ENCODE results near the gene TRPC4AP.

The TRPC4AP gene

DNA sequence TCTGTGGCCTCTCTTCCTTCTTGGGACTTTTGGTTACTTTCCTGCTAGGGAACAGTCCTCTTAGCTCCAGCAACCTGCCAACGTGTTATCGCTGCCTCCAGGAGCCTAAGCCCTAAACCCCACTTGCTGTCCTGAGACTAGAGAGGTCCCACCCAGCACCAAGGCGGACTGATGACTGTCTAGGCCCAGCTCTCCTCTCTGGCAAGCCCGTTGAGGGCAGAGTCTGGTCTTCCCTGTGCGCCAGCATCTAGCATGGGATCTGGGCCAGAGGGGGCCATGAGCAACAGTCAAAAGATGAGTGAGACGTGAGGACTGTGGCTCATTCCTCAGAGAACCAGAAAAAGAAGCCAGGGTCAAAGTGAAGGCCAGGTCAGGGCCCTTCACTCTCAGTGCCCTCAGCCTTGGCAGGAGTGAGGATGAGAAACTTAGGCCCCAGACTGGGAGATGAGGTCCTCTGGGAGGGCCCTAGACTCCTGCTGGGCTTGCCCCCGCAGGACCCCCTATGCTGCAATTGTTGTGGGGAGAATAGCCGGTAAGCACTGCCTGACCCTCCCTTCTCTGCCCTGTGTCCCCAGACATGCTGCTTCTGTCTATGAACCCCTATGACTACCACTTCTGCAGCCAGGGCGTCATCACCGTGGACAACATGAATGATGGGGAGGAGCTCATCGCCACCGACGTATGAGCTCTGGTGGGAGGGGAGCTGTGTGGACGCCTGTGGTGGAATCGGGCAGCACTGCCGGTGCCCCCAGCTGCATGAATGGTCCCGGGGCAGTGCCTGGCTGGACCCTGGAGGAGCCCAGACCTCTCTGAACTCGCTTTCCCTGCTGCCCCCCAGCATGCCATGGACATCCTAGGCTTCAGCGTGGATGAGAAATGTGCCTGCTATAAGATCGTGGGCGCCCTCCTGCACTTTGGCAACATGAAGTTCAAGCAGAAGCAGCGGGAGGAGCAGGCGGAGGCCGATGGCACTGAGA, 106.0 kb downstream of the TRPC4AP start:
- no peak for DNase-seq

DNA sequence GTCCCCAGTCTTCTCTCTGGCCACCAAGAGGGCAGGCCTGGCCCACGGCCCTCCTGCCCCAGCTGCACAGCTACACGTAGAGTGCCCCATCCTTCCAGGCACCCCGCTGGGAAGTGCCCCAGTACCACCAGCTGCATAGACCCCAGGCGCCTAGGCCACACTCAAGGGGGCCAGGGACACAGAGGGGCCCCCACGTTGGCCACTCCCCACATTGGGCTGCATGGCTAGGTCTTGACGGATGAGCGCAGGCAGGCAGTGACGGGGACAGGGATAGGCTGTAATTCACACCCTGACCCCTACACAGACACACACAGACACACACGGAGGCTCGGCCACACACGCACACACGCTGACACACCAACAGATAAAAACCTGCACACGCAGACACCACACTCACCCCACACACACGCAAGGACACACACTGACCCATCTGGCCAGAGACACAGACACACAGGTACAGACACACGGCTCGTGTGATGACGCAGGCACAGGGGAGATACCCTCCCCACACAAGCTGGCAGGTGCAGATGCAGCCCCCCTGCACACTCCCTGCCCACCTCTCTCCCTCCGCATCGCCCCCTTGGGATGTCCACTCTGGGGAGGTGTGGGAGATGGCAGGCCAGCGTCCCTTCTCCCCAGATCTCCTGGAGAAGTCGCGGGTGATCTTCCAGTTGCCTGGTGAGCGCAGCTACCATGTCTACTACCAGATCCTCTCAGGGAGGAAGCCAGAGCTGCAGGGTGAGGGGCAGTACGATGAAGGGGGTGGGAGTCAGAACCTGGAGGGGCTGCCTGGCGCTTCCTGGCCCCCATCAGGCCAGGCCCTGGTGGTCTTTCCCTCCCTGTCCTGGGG, 106.9 kb downstream of the TRPC4AP start:
- no peak for DNase-seq

DNA sequence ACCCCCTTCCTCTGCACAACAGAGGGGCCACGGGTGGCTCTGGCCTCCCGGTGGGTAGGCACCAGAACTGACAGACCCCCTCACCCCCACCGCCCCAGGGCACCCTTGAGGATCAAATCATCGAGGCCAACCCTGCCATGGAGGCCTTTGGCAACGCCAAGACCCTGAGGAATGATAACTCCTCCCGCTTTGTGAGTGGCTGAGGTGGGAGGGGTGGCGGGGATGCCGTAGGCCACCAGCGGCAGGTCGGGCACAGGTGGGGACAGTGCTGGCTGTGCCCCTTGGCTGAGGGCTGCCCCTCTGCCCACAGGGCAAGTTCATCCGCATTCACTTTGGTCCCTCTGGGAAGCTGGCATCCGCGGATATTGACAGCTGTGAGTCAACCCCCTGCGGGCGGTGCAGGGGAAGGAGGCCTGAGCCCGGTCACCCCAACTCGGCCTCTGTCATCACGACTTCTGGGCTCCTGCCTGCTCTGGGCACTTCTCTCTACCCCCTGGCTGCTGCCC, 107.8 kb downstream of the TRPC4AP start:
- DNase-seq, result no peak

DNA sequence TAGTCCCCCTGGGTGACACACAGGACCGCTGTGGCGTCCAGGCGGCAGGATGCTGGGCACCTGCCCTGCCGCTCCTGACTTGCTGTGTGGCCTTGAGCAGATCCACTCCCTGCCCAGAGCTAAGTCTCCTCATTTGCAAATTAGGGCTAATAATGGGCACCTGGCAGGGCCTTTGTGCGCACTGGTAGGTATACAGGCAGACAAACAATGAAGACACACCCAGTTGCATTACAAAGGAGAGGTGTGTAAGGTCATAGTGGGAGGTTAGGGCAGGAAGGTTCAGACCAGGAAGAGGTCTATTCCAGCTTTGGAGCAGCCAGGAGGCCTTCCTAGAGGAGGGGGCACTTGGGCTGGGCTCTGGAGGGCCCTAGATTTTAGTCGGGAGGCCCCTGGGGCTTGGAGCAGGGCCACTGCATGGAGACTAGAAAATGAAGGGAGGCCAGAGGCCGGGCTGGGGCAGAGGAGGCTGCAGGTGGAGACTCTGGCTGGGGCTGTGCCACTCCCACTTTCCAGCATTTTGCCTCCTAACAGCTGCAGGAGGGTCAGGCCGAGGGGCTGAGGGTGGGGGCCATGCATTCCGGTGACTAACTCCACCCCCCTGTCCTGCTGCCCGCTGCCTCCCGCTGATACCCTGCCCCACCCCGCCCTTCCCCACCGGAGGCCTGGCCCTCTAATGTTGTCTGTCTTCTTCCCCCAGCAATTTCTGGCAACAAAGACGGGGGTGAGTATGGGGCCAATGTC, 108.4 kb downstream of the TRPC4AP start:
- DNase-seq, result no peak

DNA sequence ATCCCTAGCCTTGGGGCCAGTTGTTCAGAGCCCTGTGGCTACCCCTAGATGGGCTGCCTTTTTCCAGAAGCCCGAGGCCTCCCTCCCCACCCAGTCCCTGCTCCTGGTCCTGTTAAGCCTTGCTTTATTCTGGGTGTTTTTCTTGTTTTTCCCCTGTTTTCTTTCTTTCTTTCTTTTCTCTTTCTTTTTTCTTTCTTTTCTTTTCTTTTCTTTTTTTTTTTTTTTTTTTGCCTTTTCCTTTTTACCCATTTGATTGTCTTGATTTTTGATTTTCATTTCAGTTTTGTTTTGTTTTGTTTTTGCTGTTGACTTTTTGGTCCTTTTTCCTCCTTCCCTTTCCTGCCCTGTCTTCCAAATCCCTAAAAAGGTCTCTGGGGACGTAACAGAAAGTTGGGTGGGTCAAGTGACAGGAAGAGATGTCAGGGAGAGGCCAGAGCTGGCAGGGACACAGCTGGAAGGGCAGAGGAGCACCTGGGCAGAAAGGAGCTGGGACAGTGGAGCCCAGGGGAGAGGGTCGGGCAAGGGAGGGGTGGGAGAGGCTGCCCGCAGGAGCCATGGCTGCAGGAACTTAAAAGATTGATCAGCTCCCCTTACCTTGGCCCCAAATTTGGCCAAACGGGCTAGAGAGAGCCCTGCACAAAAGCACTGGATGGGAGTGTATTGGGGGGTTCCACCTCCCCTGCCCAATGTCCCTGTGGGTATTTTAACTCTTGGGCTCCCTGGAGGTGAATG, 109.4 kb downstream of the TRPC4AP start:
- DNase-seq, result no peak

DNA sequence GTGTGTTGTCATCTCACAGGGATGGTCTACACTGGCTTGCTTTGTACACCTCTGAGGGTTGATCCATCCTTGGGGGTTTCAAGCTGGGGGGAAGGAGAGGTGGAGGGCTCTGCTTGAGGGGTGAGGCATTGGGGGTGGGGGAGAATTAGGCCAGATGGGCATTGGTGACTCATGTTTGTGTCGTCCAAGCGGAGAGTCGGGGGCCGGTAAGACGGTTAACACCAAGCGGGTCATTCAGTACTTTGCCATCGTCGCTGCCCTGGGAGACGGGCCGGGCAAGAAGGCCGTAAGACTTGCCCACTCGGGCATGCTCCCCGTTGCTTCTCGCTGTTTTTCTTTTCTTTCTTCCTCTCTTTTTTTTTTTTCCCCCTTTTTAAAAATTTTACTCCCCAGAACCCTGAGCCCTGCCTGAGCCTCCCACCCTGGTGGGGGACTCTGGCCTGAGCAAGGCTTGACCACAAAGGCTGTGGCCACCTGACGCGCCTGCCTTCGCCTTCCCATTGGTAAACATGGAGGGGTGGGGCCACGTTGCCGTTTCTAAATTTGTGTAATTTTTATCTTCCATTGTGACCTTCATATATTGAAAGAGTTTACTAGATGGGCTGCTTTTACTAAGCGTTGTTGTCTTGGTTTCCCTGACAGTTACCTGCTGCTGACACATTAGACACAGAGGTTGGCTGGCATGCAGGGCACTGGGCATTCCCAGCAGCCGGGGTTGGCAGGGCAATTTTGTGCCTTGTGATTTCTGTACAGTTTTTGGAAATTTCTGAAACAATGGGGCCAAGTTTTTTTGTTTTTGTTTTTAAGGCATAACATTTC, 110.1 kb downstream of the TRPC4AP start:
- no peak for DNase-seq

DNA sequence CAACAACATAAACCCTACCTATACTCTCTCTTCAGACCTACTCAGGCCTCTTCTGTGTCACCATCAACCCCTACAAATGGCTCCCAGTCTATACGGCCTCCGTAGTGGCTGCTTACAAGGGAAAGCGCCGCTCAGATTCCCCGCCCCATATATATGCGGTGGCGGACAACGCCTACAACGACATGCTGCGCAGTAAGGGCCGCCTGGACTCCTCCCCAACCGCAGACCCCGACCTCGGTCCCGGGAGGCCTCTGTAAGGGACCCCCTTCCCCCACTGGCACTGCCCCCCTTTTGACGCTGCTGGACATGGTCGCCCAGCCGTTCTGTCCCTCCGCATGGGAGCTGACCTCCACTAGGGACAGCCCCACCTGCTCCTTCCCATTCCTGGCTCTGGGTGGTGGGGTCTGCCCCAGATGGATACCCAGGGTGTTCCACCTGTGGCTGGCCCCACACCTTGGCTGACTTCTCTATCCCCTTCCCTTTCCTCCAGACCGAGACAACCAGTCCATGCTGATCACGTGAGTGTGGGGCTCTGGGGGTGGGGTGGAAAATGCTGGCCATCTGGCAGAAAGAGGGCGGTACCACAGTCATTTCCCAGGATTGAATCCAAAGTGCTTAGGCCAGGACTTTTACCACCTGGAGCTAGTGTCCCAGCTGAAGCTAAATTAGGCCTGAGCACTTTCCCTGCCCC, 111.9 kb downstream of the TRPC4AP start:
- DNase-seq, result no peak

DNA sequence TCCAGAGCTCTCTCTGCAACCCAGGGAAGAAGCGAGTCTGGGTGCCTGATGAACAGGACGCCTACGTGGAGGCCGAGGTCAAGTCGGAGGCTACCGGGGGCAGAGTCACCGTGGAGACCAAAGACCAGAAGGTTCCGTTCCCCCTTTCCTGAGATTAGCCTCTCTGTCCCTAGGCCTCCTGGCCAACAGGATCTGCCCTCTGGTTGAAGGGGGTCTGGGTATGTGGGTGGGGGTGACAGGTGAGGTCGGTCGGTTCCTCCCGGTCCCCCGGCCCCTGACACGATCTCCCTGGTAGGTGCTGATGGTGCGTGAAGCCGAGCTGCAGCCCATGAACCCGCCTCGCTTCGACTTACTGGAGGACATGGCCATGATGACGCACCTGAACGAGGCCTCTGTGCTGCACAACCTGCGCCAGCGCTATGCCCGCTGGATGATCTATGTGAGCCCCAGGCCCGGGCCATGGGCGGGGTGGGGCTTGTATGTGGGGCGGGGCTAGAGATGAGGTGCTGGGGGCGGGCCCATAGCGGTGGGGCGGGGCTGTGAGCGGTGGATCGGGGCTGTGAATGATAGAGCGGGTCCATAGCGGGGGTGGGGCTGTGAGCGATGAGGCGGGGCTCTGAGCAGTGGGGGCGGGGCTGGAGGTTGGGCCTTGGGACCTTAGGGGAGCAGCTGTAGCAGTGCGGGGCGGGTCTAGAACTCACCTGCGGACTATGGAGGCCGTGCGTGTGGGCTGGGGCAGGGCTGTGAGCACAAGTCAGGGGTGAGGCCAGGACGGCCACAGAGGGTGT, 113.0 kb downstream of the TRPC4AP start:
- no peak for DNase-seq

DNA sequence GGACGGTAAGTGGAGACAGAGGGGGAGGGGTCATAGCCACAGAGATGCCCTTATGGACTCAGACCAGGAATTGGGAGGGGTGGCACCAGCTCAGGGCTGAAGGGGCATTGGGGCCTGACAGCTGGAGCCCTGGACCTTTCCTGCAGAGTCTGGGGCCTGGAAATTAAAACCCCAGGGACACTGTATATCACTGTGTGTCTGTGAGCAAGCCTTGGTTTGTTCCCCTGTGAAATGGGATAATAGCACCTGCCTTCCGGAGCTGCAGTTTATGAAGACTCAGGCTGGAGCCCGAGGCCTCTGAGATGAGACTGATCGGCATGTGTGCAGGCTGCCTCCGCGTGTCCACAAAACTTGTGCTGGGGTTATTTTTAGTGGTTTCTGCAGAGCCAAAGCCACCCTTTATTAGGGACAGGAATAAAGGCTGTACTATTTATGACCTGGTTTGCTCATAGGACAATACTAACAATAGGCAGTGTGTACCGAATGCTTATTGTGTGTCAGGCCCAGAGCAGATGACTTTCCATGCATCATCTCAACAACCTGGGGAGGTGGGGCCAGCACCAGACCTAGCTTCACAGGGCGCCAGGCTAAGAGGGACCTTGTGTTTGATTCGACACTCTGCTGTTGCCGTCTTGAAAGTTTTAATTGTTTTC, 114.4 kb downstream of the TRPC4AP start:
- DNase-seq, result no peak

DNA sequence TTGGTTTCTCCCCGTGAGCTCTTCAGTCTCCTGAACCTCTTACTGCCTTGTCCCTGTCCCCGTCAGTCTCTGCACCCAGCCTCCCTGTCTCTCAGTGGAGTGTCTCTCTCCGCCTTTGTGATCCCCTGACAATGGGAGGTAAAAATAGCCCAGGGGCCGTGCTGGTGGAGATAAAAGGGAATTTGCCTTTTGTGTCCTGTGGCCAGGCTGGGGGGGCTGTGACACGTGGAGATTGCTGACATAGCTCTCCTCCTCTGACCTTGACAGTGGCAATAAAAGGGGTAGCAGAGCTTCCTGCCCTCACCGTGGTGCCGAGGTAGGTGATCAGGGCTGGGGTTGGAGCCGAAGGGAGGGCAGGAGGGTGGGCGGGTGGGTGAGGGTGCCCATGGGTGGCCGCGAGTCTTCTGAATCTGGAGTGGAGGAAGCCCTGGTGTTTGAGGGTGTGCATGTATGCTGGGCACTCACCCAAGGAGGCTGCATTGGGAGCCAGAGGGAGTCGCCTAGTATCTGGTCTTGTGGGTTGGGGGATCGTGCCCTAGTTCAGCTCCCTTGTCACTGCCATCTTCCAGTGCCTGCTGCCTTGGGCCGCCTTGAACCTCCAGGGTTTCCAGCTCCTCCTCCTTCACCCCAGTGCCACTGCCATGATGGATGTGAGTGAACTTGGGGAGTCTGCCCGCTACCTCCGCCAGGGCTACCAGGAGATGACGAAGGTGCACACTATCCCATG, 115.1 kb downstream of the TRPC4AP start:
- no peak for DNase-seq

DNA sequence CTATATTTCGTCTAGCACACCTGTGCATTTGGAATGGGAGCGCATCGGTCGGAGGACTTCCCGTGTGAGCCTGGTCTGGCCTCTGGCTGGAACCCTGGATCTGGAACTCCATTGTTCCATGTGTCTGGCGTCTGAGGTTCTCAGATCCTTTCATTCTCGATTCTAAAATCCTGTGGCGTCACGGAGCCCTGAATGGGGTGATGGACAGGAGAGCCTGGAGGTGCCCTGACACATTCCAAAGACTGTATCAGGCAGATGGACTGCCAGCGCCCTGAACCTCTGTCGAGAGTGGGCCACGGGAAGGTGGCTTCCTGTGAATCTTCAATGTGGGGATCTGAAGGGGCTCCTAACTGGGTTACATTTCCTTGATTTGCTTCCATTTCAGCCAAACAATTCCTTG, 116.3 kb downstream of the TRPC4AP start:
- DNase-seq, result no peak

DNA sequence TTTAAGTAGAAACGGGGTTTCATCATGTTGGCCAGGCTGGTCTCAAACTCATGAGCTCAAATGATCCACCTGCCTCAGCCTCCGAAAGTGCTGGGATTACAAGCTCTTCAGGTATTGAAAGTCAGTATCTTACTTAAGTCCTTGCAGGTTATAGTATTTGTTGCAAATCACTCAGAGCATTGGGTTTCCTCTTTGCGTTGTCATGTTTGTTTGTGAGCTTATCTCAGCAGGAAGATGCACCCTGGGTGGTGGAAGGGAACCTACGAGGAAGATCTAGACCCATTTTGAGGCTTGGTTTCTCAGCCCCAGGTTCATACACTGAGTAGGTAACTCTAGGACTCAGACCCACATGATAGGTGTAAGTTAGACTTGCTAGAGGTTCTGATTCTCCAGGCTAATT, 118.4 kb downstream of the TRPC4AP start:
- no peak for DNase-seq

DNA sequence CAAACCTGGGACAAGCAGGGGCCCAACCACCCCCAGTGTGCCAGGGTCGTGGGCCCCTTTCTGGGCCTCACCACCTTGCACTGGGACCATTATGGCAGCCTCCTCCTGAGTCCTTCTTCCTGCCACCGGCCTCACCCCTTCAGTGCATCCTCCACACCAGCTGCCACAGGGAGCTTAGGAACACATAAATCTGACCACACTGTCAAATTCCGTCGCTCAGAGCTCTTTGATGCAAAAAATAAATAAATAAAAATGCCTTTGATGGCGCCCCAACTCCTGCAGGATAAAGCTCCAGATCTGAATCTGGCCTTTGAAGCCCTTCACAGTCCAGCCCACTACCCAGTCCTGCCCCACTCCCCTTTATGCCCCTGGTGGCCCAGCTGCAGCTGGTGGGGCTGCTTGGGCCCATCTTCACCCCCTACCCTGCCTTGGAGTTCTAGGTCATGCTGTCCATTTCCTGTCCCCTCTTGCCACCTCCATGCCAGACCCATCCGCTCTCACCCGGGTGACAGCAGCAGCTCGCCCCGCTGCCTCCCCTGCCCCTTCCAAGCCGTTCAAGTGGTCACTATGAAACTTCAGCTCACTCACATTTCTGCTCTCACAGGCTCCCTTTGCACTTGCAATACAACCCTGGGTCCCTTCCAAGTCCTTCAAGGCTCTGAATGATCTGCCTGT, 120.9 kb downstream of the TRPC4AP start:
- no peak for DNase-seq

DNA sequence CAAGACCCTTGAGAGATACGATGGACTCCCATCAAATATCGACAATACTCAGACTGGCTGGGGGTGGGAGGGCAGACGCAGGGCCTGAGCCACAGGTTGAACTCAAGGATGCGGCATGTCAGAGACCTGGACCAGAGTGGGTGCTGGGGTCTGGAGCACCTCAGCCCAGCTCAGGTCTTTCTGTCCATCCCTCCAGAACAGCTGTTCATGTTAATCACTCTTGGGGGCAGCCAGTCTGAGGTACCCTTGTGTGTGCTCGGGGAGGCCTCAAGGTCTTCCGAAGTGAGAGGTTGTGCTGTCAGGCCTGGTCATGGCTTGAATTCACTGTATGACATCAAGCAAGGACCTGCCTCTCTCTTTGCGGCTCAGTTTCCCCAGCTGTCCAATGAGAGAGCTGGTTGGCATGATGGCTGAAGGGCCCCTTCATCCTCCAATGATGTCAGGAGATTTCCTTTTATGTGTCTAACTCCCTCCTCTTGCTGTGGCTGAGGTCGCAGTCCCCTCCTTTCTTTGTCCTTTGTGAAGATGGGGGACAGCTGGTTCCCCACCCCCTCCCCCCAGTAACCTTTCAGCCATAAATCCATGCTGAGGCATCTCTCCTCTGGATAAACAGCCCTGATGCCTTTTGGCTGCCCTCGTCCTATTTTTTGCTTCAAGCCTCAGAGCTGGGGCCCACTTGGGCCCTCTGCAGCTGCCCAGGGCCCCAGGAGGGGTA, 121.6 kb downstream of the TRPC4AP start:
- DNase-seq, result no peak

DNA sequence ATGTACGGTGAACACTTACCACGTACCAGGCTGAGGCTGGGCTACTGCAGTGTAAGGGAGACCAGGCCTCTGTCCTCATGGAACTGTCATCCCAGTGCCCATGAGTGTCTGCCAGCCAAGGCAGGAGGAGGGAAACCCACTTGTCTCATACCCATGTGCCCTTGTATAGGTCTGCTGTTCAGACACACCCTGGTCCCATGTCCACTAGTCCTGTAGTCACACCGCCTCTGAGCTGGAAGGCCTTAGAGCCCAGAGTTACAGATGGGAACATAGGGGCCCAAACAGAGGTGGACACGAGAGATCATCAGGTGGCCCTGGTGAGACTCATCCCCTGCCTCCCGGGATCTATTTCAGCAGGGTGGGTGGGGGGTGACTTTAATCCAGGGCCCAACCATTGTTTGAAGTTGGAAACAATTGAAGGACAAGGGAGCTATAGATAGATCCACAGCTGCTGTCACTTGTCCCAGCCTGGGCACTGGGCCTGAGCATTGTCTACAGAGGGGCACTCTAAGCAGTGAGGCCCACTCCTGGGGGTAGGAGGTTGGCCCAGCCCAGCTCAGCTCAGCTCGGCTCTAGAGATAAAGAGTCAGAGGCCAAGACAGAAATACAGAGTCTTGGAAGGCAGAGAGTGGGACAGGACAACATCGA, 122.3 kb downstream of the TRPC4AP start:
- no peak for DNase-seq

DNA sequence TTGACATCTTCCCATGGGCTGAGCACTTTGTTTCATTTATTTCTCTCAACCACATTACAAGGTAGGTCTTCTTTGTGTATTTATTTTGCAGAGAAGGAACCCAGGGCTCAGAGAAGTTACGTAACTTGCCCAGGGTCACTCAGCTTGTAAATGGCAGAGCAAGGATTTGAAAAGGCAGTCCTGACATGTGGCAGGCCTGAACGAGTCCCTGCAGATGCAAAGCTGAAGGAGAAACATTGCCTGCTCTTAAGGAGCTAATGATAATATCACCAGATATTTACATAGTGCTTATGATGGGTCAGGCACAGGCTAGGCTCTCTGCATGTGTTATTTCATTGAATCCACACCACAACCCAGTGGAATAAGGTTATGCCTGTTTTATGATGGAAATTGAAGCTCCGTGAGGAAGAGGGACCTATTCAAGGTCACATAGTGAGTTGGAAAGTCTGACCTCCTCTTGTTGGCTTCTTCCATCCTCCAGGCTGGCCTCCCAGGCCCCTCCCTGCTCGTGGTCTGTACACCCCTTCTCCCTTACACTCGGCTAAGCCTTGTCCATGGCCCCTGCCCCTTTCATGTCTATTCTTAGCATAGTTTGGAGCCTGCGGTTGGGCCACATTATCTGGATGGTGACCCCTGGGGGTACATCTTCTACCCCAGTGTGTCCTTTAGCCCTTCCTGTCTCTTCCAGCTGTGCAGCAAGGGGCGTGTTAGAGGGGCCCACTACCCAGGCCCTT, 124.4 kb downstream of the TRPC4AP start:
- DNase-seq, result no peak
